HepG2 (cell line): ENCODE measurements around the gene MB21D2. TPM values are rescaled to one million over a fixed set of nuclear protein-coding genes. Genes with fewer than 3 reads are reported as not detected.

Experiments
- ATAC-seq: fragments of 200-7000 bp; cut with Tn5 transposase; 3 replicates; pipeline ENCODE4 v1.9.1; 2020; ENCODE audit warnings: mild to moderate bottlenecking, moderate library complexity
- BruUV-seq: library from RNA; stranded (reverse); fragments of 400-500 nt; replicated peaks from 2 replicates; lab custom pipeline; 2021; lab: Mats Ljungman, UMichigan
- CTCF ChIA-PET: fragments of 300-600 bp; formaldehyde crosslinking; extraction: SDS; loops from one replicate; lab custom pipeline; 2021; ENCODE audit warnings: low total read pairs, inconsistent platforms, low intra/inter-chr PET ratio; lab: Yijun Ruan, JAX
- POLR2A ChIA-PET: fragments of 350-600 bp; sonication (Branson Sonifier 250); formaldehyde crosslinking; loops from one replicate; lab custom pipeline; 2020; ENCODE audit warnings: antibody characterized with exemption, inconsistent platforms; lab: Yijun Ruan, JAX
- DNase-seq: peaks from one replicate; pipeline ENCODE4 v3.0.0-alpha.2; 2015; ENCODE audit warnings: low spot score
- FAIRE-seq: peaks from 3 replicates; lab custom pipeline; 2011; peaks lifted over from hg19 to GRCh38; lab: Jason Lieb, UNC
- H2AFZ ChIP-seq: one replicate; pipeline ENCODE4 v1.6.1; 2011; ENCODE audit warnings: low read length, inconsistent platforms
- H3K27ac ChIP-seq: fragments of 300-600 bp; 3 replicates; pipeline ENCODE4 v1.8.0; 2011; ENCODE audit warnings: mixed run types, mild to moderate bottlenecking, mixed read lengths, low read length, inconsistent platforms; ENCODE audit not compliant: insufficient read depth; ENCODE audit errors: extremely low read length
- H3K27me3 ChIP-seq, 2 experiments: fragments of 200-600 bp in 1 of 2; 2 replicates in 1 of 2; 3 replicates in 1 of 2; pipeline versions ENCODE4 v1.6.0 to v1.8.0; 2011; ENCODE audit warnings: low read length in 2 of 2, mild to moderate bottlenecking in 2 of 2, moderate library complexity in 2 of 2, inconsistent platforms in 1 of 2; ENCODE audit not compliant: insufficient read depth in 2 of 2, control insufficient read depth in 1 of 2
- H3K36me3 ChIP-seq, 2 experiments: fragments of 200-600 bp in 1 of 2; replicated peaks in 1 of 2; 2 replicates in 1 of 2; 3 replicates in 1 of 2; pipeline versions ENCODE4 v1.5.1 to v1.8.0; 2011; ENCODE audit warnings: low read length in 2 of 2, inconsistent platforms in 1 of 2; ENCODE audit not compliant: insufficient read depth in 2 of 2, control insufficient read depth in 1 of 2
- H3K4me1 ChIP-seq: 2 replicates; pipeline ENCODE4 v1.5.1; 2012; ENCODE audit warnings: low read length, inconsistent platforms; ENCODE audit not compliant: insufficient read depth
- H3K4me2 ChIP-seq: 2 replicates; pipeline ENCODE4 v1.6.0; 2011; ENCODE audit warnings: low read depth, low read length, inconsistent platforms
- H3K4me3 ChIP-seq, 3 experiments: fragments of 200-600 bp in 1 of 3; sonication (generic), shearing (Covaris generic) in 1 of 3; replicated peaks in 1 of 3; 2 replicates each; pipeline ENCODE4 v1.5.1; 2011 to 2016; ENCODE audit warnings: low read length in 3 of 3, inconsistent platforms in 2 of 3, low read depth in 2 of 3, mild to moderate bottlenecking in 2 of 3, control low read depth in 1 of 3, mixed read lengths in 1 of 3; ENCODE audit not compliant: insufficient read depth in 1 of 3
- H3K79me2 ChIP-seq: one replicate; pipeline ENCODE4 v1.6.1; 2011; ENCODE audit warnings: low read length, inconsistent platforms; ENCODE audit not compliant: insufficient read depth
- H3K9ac ChIP-seq: 2 replicates; pipeline ENCODE4 v1.6.0; 2011; ENCODE audit warnings: mild to moderate bottlenecking, low read depth, low read length, inconsistent platforms; ENCODE audit not compliant: insufficient read depth
- H3K9me3 ChIP-seq: 2 replicates; pipeline ENCODE4 v1.5.1; 2012; ENCODE audit warnings: mild to moderate bottlenecking, low read length
- H4K20me1 ChIP-seq: 2 replicates; pipeline ENCODE4 v1.6.0; 2011; ENCODE audit warnings: inconsistent platforms, mild to moderate bottlenecking, low read length, moderate library complexity; ENCODE audit not compliant: insufficient read depth
- HNRNPUL1 ChIP-seq: fragments of 200-400 bp; formaldehyde crosslinking; IDR thresholded peaks from 2 replicates; pipeline ENCODE4 v1.6.1; 2017; ENCODE audit warnings: low read depth, mild to moderate bottlenecking, low read length, moderate library complexity
- NR2F1 ChIP-seq, 2 experiments: fragments of 450-650 bp in 1 of 2; formaldehyde crosslinking in 1 of 2; IDR thresholded peaks; 2 replicates each; pipeline versions ENCODE4 v1.5.0 to v1.6.1; 2016 to 2020; ENCODE audit warnings: mild to moderate bottlenecking in 1 of 2, missing compliant biosample characterization in 1 of 2, missing genetic modification reagents in 1 of 2, moderate library complexity in 1 of 2
- SMC3 ChIP-seq: IDR thresholded peaks from 2 replicates; pipeline ENCODE4 v1.6.1; 2011; ENCODE audit warnings: low read length, improper control_type of control experiment
- STAG1 ChIP-seq: sonication (generic); formaldehyde crosslinking; IDR thresholded peaks from 2 replicates; pipeline ENCODE4 v1.4.0; 2020; ENCODE audit warnings: missing genetic modification reagents
- ZBTB21 ChIP-seq: sonication (generic); formaldehyde crosslinking; IDR thresholded peaks from 2 replicates; pipeline ENCODE4 v1.4.0; 2020; ENCODE audit warnings: missing genetic modification reagents
- ZFP37 ChIP-seq: sonication (generic); formaldehyde crosslinking; IDR thresholded peaks from 2 replicates; pipeline ENCODE4 v1.4.0; 2020; ENCODE audit warnings: missing genetic modification reagents, borderline replicate concordance
- WGBS: methylation state at CpG from one replicate; pipeline ENCODE4 v1.1.6; 2017; ENCODE audit warnings: low lambda C conversion rate; 5-methylcytosine and 5-hydroxymethylcytosine counted together
- in situ Hi-C: cut with HindIII; loops from 2 replicates; pipeline ENCODE4 v1.10.0; 2017; ENCODE audit warnings: low pct_unique_long_range_greater_than_20kb; ENCODE audit not compliant: extremely low pct_ligation_motif_present
- intact Hi-C: fragments of 100-400 bp; cut with micrococcal nuclease; formaldehyde crosslinking; loops from one replicate; pipeline ENCODE4 v1.10.0; 2022; ENCODE audit not compliant: unreplicated experiment
- polyA plus RNA-seq, 8 experiments: library from polyadenylated mRNA; depleted of rRNA in 3 of 8; stranded (reverse) in 7 of 8; unstranded in 1 of 8; fragments of >200 nt; fragmentation: Illumina TruSeq in 4 of 8; extraction: Trizol in 4 of 8; gene quantifications; 2 replicates each; pipeline versions ENCODE4 v1.2.1 to v1.2.3, GENCODE V29; 2011 to 2016; ENCODE audit warnings: low read depth in 4 of 8, missing spikeins in 1 of 8, mixed read lengths in 1 of 8; ENCODE audit not compliant: insufficient read depth in 1 of 8
- total RNA-seq, 5 experiments: library from RNA; depleted of rRNA; stranded (reverse); fragments of >200 nt; fragmentation: Illumina TruSeq; extraction: Trizol; gene quantifications; 2 replicates each; pipeline ENCODE4 v1.2.3, GENCODE V29; 2016; ENCODE audit warnings: low read depth in 1 of 5
- TF ChIP-seq, protein P1 (sequence below): IDR thresholded peaks from 2 replicates; pipeline ENCODE4 v1.6.1; 2016; ENCODE audit warnings: low read depth, missing genetic modification reagents, missing compliant biosample characterization
- TF ChIP-seq, protein P2 (sequence below): IDR thresholded peaks from 2 replicates; pipeline ENCODE4 v1.6.1; 2012; ENCODE audit warnings: low read depth, low read length, improper control_type of control experiment
- TF ChIP-seq, protein P3 (sequence below): sonication (generic); formaldehyde crosslinking; IDR thresholded peaks from 2 replicates; pipeline ENCODE4 v1.5.0; 2020; ENCODE audit warnings: mild to moderate bottlenecking, missing genetic modification reagents, moderate library complexity
- TF ChIP-seq, protein P4 (sequence below): sonication (generic); formaldehyde crosslinking; IDR thresholded peaks from 2 replicates; pipeline ENCODE4 v1.5.0; 2020; ENCODE audit warnings: missing genetic modification reagents, mild to moderate bottlenecking, borderline replicate concordance

Gene MB21D2
- total and polyA plus RNA-seq, 2 of the 13 experiments (the other 11 are each of a cell fraction or from before 2014, with no cell fraction given) = 0.90 to 1.6 TPM

DNA sequence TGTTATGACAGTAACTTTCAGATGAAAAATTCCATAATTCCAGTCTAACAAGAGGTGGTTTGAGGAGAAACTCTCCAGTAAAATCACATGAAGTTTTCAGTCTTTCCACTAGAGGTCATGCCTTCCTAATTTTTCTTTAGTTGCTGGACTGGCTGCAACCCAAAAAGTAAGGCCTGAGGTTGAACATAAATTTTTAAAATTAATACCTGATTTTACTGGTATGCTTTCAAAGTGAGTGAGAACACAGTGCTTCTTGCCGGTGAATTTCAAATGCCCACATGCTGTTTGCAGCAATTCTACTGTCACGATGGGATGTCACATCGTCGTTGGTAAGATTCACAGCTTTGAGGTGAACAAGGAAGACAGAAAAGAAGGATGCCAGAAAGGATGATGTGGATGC lies 101.3 kb downstream of the MB21D2 start:
- TF ChIP-seq, protein P1, sequence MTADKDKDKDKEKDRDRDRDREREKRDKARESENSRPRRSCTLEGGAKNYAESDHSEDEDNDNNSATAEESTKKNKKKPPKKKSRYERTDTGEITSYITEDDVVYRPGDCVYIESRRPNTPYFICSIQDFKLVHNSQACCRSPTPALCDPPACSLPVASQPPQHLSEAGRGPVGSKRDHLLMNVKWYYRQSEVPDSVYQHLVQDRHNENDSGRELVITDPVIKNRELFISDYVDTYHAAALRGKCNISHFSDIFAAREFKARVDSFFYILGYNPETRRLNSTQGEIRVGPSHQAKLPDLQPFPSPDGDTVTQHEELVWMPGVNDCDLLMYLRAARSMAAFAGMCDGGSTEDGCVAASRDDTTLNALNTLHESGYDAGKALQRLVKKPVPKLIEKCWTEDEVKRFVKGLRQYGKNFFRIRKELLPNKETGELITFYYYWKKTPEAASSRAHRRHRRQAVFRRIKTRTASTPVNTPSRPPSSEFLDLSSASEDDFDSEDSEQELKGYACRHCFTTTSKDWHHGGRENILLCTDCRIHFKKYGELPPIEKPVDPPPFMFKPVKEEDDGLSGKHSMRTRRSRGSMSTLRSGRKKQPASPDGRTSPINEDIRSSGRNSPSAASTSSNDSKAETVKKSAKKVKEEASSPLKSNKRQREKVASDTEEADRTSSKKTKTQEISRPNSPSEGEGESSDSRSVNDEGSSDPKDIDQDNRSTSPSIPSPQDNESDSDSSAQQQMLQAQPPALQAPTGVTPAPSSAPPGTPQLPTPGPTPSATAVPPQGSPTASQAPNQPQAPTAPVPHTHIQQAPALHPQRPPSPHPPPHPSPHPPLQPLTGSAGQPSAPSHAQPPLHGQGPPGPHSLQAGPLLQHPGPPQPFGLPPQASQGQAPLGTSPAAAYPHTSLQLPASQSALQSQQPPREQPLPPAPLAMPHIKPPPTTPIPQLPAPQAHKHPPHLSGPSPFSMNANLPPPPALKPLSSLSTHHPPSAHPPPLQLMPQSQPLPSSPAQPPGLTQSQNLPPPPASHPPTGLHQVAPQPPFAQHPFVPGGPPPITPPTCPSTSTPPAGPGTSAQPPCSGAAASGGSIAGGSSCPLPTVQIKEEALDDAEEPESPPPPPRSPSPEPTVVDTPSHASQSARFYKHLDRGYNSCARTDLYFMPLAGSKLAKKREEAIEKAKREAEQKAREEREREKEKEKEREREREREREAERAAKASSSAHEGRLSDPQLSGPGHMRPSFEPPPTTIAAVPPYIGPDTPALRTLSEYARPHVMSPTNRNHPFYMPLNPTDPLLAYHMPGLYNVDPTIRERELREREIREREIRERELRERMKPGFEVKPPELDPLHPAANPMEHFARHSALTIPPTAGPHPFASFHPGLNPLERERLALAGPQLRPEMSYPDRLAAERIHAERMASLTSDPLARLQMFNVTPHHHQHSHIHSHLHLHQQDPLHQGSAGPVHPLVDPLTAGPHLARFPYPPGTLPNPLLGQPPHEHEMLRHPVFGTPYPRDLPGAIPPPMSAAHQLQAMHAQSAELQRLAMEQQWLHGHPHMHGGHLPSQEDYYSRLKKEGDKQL (CRISPR knock-in tag) = no peak
- TF ChIP-seq, protein P2, sequence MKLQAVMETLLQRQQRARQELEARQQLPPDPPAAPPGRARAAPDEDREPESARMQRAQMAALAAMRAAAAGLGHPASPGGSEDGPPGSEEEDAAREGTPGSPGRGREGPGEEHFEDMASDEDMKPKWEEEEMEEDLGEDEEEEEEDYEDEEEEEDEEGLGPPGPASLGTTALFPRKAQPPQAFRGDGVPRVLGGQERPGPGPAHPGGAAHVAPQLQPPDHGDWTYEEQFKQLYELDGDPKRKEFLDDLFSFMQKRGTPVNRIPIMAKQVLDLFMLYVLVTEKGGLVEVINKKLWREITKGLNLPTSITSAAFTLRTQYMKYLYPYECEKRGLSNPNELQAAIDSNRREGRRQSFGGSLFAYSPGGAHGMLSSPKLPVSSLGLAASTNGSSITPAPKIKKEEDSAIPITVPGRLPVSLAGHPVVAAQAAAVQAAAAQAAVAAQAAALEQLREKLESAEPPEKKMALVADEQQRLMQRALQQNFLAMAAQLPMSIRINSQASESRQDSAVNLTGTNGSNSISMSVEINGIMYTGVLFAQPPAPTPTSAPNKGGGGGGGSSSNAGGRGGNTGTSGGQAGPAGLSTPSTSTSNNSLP = no peak
- no peak for TF ChIP-seq ZFP37 (CRISPR knock-in tag)
- TF ChIP-seq HNRNPUL1 = no peak
- TF ChIP-seq ZBTB21 (CRISPR knock-in tag) = no peak
- TF ChIP-seq SMC3 = peak; percentile 76
- peak; percentile 82 for TF ChIP-seq STAG1 (CRISPR knock-in tag)
- no peak for TF ChIP-seq NR2F1 (CRISPR knock-in tag; IDR thresholded peaks at IDR 0.05)
- TF ChIP-seq, protein P3, sequence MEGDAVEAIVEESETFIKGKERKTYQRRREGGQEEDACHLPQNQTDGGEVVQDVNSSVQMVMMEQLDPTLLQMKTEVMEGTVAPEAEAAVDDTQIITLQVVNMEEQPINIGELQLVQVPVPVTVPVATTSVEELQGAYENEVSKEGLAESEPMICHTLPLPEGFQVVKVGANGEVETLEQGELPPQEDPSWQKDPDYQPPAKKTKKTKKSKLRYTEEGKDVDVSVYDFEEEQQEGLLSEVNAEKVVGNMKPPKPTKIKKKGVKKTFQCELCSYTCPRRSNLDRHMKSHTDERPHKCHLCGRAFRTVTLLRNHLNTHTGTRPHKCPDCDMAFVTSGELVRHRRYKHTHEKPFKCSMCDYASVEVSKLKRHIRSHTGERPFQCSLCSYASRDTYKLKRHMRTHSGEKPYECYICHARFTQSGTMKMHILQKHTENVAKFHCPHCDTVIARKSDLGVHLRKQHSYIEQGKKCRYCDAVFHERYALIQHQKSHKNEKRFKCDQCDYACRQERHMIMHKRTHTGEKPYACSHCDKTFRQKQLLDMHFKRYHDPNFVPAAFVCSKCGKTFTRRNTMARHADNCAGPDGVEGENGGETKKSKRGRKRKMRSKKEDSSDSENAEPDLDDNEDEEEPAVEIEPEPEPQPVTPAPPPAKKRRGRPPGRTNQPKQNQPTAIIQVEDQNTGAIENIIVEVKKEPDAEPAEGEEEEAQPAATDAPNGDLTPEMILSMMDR (CRISPR knock-in tag) = peak; percentile 68
- TF ChIP-seq, protein P4, sequence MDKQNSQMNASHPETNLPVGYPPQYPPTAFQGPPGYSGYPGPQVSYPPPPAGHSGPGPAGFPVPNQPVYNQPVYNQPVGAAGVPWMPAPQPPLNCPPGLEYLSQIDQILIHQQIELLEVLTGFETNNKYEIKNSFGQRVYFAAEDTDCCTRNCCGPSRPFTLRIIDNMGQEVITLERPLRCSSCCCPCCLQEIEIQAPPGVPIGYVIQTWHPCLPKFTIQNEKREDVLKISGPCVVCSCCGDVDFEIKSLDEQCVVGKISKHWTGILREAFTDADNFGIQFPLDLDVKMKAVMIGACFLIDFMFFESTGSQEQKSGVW (CRISPR knock-in tag) = no peak
- Histone ChIP-seq H3K27me3 (no peaks in the 10 kb centered on the region), H3K4me3 (no peak overlapping the region), H3K9me3 (no peaks in the 10 kb centered on the region), H3K27ac (no peak overlapping the region), H3K4me1 (no peaks in the 10 kb centered on the region), H3K79me2 (no peaks in the 10 kb centered on the region), H3K36me3 (no peaks in the 10 kb centered on the region), H3K4me2 (no peak overlapping the region), H2AFZ (no peak overlapping the region), H4K20me1 (no peaks in the 10 kb centered on the region), H3K9ac (no peak overlapping the region)
- FAIRE-seq (peak; percentile 64), ATAC-seq (no peak), DNase-seq (peak; percentile 49)
- CTCF ChIA-PET = interaction anchor here (1.0 to 2.6 kb wide), 4 partner anchors 99 to 756 kb away, joined by 3 to 40 read pairs (median 4); no protein-coding TSS in a partner anchor
- POLR2A ChIA-PET = no interaction called here
- intact Hi-C loops (loop anchor here (1.0 to 10.0 kb wide), 6 partner anchors 71 to 756 kb away; partner anchors contain the start of gene MB21D2), in situ Hi-C loops (loop anchor here (5.0 to 25.0 kb wide), 3 partner anchors 226 to 756 kb away; no protein-coding TSS in a partner anchor)
- 77% methylated on average over 4 of the region's 4 CpGs for WGBS
- BruUV-seq = no TSS peak
